ENCODE results near the gene LRRC23. TPM values are rescaled to one million over a fixed set of nuclear protein-coding genes. Genes with fewer than 3 reads are reported as not detected.

Gene LRRC23
- total and polyA plus RNA-seq, 2 of the 13 experiments (the other 11 are each of a cell fraction or from before 2014, with no cell fraction given) = 6.0 to 7.8 TPM

- TF ChIP-seq MLXIP (CRISPR knock-in tag; IDR thresholded peaks at IDR 0.05; ENCODE audit: borderline replicate concordance) (no peak), ZSCAN12 (CRISPR knock-in tag; IDR thresholded peaks at IDR 0.05) (peak; percentile 70; the same call in 1 of the 2 replicates), CREM (IDR thresholded peaks at IDR 0.05) (peak; percentile 94), CREM (CRISPR knock-in tag; IDR thresholded peaks at IDR 0.05) (no peak), MXD1 (CRISPR knock-in tag; IDR thresholded peaks at IDR 0.05) (peak; percentile 86), ZNF709 (CRISPR knock-in tag; IDR thresholded peaks at IDR 0.05) (peak; percentile 95), ZNF335 (CRISPR knock-in tag; IDR thresholded peaks at IDR 0.05) (peak; percentile 53), HDAC6 (IDR thresholded peaks at IDR 0.05; ENCODE audit: low read depth, low read length) (no peak), CENPT (CRISPR knock-in tag; IDR thresholded peaks at IDR 0.05; ENCODE audit: low read depth) (no peak), PPARG (CRISPR knock-in tag; conservative IDR thresholded peaks at IDR 0.05) (peak; percentile 64; the same call in 1 of the 2 replicates), ZFAT (CRISPR knock-in tag; conservative IDR thresholded peaks at IDR 0.05) (no peak), MTERF4 (CRISPR knock-in tag; IDR thresholded peaks at IDR 0.05) (no peak; the same call in none of the 2 replicates), TP53 (CRISPR knock-in tag; conservative IDR thresholded peaks at IDR 0.05) (peak; percentile 72; the same call in 1 of the 2 replicates), SYNCRIP (IDR thresholded peaks at IDR 0.05; ENCODE audit: insufficient read depth, low read depth, low read length) (no peak), ZNF629 (CRISPR knock-in tag; conservative IDR thresholded peaks at IDR 0.05) (peak; percentile 42; the same call in 1 of the 2 replicates), SAFB2 (CRISPR knock-in tag; IDR thresholded peaks at IDR 0.05; ENCODE audit: borderline replicate concordance, low read depth) (no peak; the same call in 1 of the 2 replicates), ZNF792 (CRISPR knock-in tag; IDR thresholded peaks at IDR 0.05) (peak; percentile 89), FOXO4 (CRISPR knock-in tag; conservative IDR thresholded peaks at IDR 0.05) (no peak), NAIF1 (CRISPR knock-in tag; IDR thresholded peaks at IDR 0.05; ENCODE audit: borderline replicate concordance) (peak; percentile 95), NFATC3 (CRISPR knock-in tag; IDR thresholded peaks at IDR 0.05) (0 out of 2 replicates have a peak, but pooled peaks have one; percentile 56), ZNF3 (CRISPR knock-in tag; IDR thresholded peaks at IDR 0.05) (no peak), GATAD2A (CRISPR knock-in tag; IDR thresholded peaks at IDR 0.05) (peak; percentile 80), TFAP4 (IDR thresholded peaks at IDR 0.05; ENCODE audit: borderline replicate concordance, low read depth) (peak; percentile 10; the same call in 1 of the 2 replicates)
Observed at GRCh38 chr12:6937481-6938352, 33.1 kb downstream of the LRRC23 start (continued).
